WTC11 (cell line): ENCODE data around the gene ABHD1.

Experiments
- CBFB ChIP-seq: sonication (generic); formaldehyde crosslinking; IDR thresholded peaks from 2 replicates; pipeline ENCODE4 v1.8.1; 2022; ENCODE audit warnings: mild to moderate bottlenecking, low read depth, missing genetic modification reagents
- CTCF ChIP-seq: fragments of 200-600 bp; IDR thresholded peaks from 2 replicates; pipeline ENCODE4 v1.8.0; 2022; ENCODE audit warnings: antibody characterized with exemption
- MXD4 ChIP-seq: fragments of 250-450 bp; sonication (Bioruptor Pico); IDR thresholded peaks from 2 replicates; pipeline ENCODE4 v1.8.0; 2021; ENCODE audit warnings: mild to moderate bottlenecking, moderate library complexity, borderline replicate concordance
- NR3C1 ChIP-seq: sonication (generic); formaldehyde crosslinking; conservative IDR thresholded peaks from 2 replicates; pipeline ENCODE4 v1.8.1; 2023; ENCODE audit warnings: low read depth, mild to moderate bottlenecking, missing genetic modification reagents
- TEAD1 ChIP-seq: sonication (generic); formaldehyde crosslinking; IDR thresholded peaks from 2 replicates; pipeline ENCODE4 v1.8.0; 2022; ENCODE audit warnings: mild to moderate bottlenecking, missing genetic modification reagents
- ZNF138 ChIP-seq: sonication (generic); formaldehyde crosslinking; conservative IDR thresholded peaks from 2 replicates; pipeline ENCODE4 v1.8.1; 2022; ENCODE audit warnings: mild to moderate bottlenecking, moderate library complexity, missing genetic modification reagents

- no peak for TF ChIP-seq CTCF
- no peak for TF ChIP-seq MXD4 (CRISPR knock-in tag)
- no peak for TF ChIP-seq CBFB (CRISPR knock-in tag)
- no peak for TF ChIP-seq TEAD1 (CRISPR knock-in tag)
- TF ChIP-seq ZNF138 (CRISPR knock-in tag) = no peak
- TF ChIP-seq NR3C1 (CRISPR knock-in tag) = no peak
These were observed 41.5 kb downstream of the ABHD1 start for GRCh38 chr2:27164960-27165763.
